ENCODE results near the gene LPP.

Gene LPP

GRCh38 chr3:188827103-188827502, 673.1 kb downstream of the LPP start:
- no peak for DNase-seq (ENCODE audit: low read depth in 2 of 2)

- no peak for DNase-seq (ENCODE audit: low read depth in 2 of 2)
Measured at GRCh38 chr3:188827576-188827975, 673.6 kb downstream of the LPP start.

- no peak for DNase-seq (ENCODE audit: low read depth in 2 of 2)
Measured at GRCh38 chr3:188829130-188829529, 675.2 kb downstream of the LPP start.

GRCh38 chr3:188829576-188829975, 675.6 kb downstream of the LPP start:
- no peak for DNase-seq (ENCODE audit: low read depth in 2 of 2)

GRCh38 chr3:188830893-188831292, 676.9 kb downstream of the LPP start:
- no peak for DNase-seq (ENCODE audit: low read depth in 2 of 2)

- no peak for DNase-seq (ENCODE audit: low read depth in 2 of 2)
Measured at GRCh38 chr3:188832146-188832545, 678.2 kb downstream of the LPP start.

- no peak for DNase-seq (ENCODE audit: low read depth in 2 of 2)
Measured at GRCh38 chr3:188832961-188833721, 679.2 kb downstream of the LPP start.

GRCh38 chr3:188834349-188834748, 680.4 kb downstream of the LPP start:
- peak in 1 of 2 donors; percentile 3 for DNase-seq (ENCODE audit: low read depth in 2 of 2)

- no peak for DNase-seq (ENCODE audit: low read depth in 2 of 2)
Measured at GRCh38 chr3:188839187-188839695, 685.3 kb downstream of the LPP start.

GRCh38 chr3:188840290-188840689, 686.3 kb downstream of the LPP start:
- DNase-seq (ENCODE audit: low read depth in 2 of 2): no peak

- DNase-seq (ENCODE audit: low read depth in 2 of 2): no peak
Measured at GRCh38 chr3:188841906-188842305, 687.9 kb downstream of the LPP start.

GRCh38 chr3:188842639-188843038, 688.7 kb downstream of the LPP start:
- no peak for DNase-seq (ENCODE audit: low read depth in 2 of 2)

GRCh38 chr3:188844096-188844495, 690.1 kb downstream of the LPP start:
- DNase-seq (ENCODE audit: low read depth in 2 of 2): no peak

- DNase-seq (ENCODE audit: low read depth in 2 of 2): no peak
Measured at GRCh38 chr3:188845514-188845913, 691.6 kb downstream of the LPP start.

- DNase-seq (ENCODE audit: low read depth in 2 of 2): no peak
Measured at GRCh38 chr3:188848947-188849346, 695.0 kb downstream of the LPP start.

GRCh38 chr3:188853856-188854771, 700.2 kb downstream of the LPP start:
- DNase-seq (ENCODE audit: low read depth in 2 of 2): no peak

GRCh38 chr3:188854772-188855149, 700.8 kb downstream of the LPP start:
- DNase-seq (ENCODE audit: low read depth in 2 of 2): no peak

GRCh38 chr3:188855675-188856074, 701.7 kb downstream of the LPP start:
- DNase-seq (ENCODE audit: low read depth in 2 of 2): no peak

GRCh38 chr3:188860147-188860546, 706.2 kb downstream of the LPP start:
- DNase-seq (ENCODE audit: low read depth in 2 of 2): no peak

- no peak for DNase-seq (ENCODE audit: low read depth in 2 of 2)
Measured at GRCh38 chr3:188861842-188862744, 708.1 kb downstream of the LPP start.

GRCh38 chr3:188863999-188864406, 710.0 kb downstream of the LPP start:
- DNase-seq (ENCODE audit: low read depth in 2 of 2): no peak

Measured in stimulated activated CD4-positive, alpha-beta T cell treated with anti-CD3 and anti-CD28 coated beads, Interleukin-1b, Interleukin-23, amount 100 ng/mL, for 4 hours (primary cell).